Gastrocnemius medialis (tissue), 4 donors: ENCODE data around the gene NLRC5.

ENCODE experiments used
- POLR2A ChIP-seq, 2 donors: fragments of 450-650 bp; IDR thresholded peaks; one replicate each; pipeline ENCODE4 v1.6.1; 2017; ENCODE audit warnings: antibody characterized with exemption in 2 of 2, mild to moderate bottlenecking in 2 of 2, moderate library complexity in 2 of 2
- TF ChIP-seq, protein P1 (sequence below), 5 experiments: fragments of 450-650 bp in 3 of 5; fragments of 200-600 bp in 2 of 5; sonication (generic) in 2 of 5; IDR thresholded peaks in 4 of 5; conservative IDR thresholded peaks in 1 of 5; 1 replicate in 4 of 5; 2 replicates in 1 of 5; pipeline ENCODE4 v1.5.1; 2016 to 2019; ENCODE audit warnings: antibody characterized with exemption in 5 of 5, mild to moderate bottlenecking in 3 of 5, moderate library complexity in 3 of 5

DNA sequence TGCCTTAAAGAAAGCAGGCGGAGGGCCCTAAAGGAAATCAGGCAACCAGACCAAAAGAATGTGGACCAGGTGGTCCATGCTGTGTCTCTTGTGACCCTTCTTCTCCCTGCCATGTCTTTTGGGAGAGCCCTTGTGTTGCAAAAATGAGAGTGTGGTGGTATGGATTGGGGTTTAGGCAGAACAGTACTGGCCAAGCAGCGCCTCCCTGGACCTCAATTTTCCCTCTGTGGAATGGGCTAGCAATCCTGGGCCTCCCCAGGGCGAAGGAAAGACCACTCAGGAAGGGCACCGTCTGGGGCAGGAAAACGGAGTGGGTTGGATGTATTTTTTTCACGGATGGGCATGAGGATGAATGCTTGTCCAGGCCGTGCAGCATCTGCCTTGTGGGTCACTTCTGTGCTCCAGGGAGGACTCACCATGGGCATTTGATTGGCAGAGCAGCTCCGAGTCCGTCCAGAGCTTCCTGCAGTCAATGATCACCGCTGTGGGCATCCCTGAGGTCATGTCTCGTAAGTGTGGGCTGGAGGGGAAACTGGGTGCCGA is 7.6 kb upstream of the NLRC5 start:
- TF ChIP-seq, protein P1, sequence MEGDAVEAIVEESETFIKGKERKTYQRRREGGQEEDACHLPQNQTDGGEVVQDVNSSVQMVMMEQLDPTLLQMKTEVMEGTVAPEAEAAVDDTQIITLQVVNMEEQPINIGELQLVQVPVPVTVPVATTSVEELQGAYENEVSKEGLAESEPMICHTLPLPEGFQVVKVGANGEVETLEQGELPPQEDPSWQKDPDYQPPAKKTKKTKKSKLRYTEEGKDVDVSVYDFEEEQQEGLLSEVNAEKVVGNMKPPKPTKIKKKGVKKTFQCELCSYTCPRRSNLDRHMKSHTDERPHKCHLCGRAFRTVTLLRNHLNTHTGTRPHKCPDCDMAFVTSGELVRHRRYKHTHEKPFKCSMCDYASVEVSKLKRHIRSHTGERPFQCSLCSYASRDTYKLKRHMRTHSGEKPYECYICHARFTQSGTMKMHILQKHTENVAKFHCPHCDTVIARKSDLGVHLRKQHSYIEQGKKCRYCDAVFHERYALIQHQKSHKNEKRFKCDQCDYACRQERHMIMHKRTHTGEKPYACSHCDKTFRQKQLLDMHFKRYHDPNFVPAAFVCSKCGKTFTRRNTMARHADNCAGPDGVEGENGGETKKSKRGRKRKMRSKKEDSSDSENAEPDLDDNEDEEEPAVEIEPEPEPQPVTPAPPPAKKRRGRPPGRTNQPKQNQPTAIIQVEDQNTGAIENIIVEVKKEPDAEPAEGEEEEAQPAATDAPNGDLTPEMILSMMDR (IDR thresholded peaks at IDR 0.05 in 4 of 5, conservative IDR thresholded peaks at IDR 0.05 in 1 of 5): no peak
- TF ChIP-seq POLR2A (IDR thresholded peaks at IDR 0.05): no peak
